GM21786 (cell line): Measurements from ENCODE around the gene ANKRD28.
"Not testable (repeated sequence)": the region's sequence is repeated elsewhere in the genome, so short reads cannot be mapped to it uniquely, and the experiment has no call there.

ENCODE experiments used
- ATAC-seq: cut with Tn5 transposase; IDR thresholded peaks from one replicate; pipeline ENCODE4 v1.9.1; 2021; ENCODE audit not compliant: unreplicated experiment

The ANKRD28 gene

GRCh38 chr3:15637131-15637951 lies 160.4 kb downstream of the ANKRD28 start:
- no peak for ATAC-seq

GRCh38 chr3:15636028-15636709 lies 161.6 kb downstream of the ANKRD28 start:
- peak; percentile 52 for ATAC-seq

GRCh38 chr3:15635121-15635661 lies 162.6 kb downstream of the ANKRD28 start:
- ATAC-seq, result no peak

- ATAC-seq, result no peak
Measured at GRCh38 chr3:15634671-15635070, 163.1 kb downstream of the ANKRD28 start.

GRCh38 chr3:15633766-15634598 lies 163.8 kb downstream of the ANKRD28 start:
- ATAC-seq, result no peak

GRCh38 chr3:15633159-15633558 lies 164.6 kb downstream of the ANKRD28 start:
- no peak for ATAC-seq

- no peak for ATAC-seq
Measured at GRCh38 chr3:15632212-15632580, 165.6 kb downstream of the ANKRD28 start.

- no peak for ATAC-seq
Measured at GRCh38 chr3:15631426-15632211, 166.2 kb downstream of the ANKRD28 start.

GRCh38 chr3:15630646-15631350 lies 167.0 kb downstream of the ANKRD28 start:
- peak; percentile 29 for ATAC-seq

GRCh38 chr3:15629860-15630597 lies 167.8 kb downstream of the ANKRD28 start:
- peak; percentile 97 for ATAC-seq

GRCh38 chr3:15628967-15629366 lies 168.8 kb downstream of the ANKRD28 start:
- ATAC-seq, result no peak

- no peak for ATAC-seq
Measured at GRCh38 chr3:15623535-15624440, 174.0 kb downstream of the ANKRD28 start.

- not testable (repeated sequence) for ATAC-seq
Measured at GRCh38 chr3:15619659-15620464, 177.9 kb downstream of the ANKRD28 start.
